Measurements from ENCODE around the gene ITGB3.
A peak's percentile ranks its signal among the peaks of the same experiment; 100 is the strongest.

The ITGB3 gene

GRCh38 chr17:47299239-47299910 lies 45.7 kb downstream of the ITGB3 start:
- no peak for DNase-seq (ENCODE audit: low read depth)

- DNase-seq (ENCODE audit: low read depth) = no peak
Observed at GRCh38 chr17:47300718-47301117, 47.1 kb downstream of the ITGB3 start.

GRCh38 chr17:47301161-47301560 lies 47.5 kb downstream of the ITGB3 start:
- DNase-seq (ENCODE audit: low read depth) = no peak

GRCh38 chr17:47301831-47302230 lies 48.2 kb downstream of the ITGB3 start:
- no peak for DNase-seq (ENCODE audit: low read depth)

GRCh38 chr17:47304186-47304585 lies 50.6 kb downstream of the ITGB3 start:
- no peak for DNase-seq (ENCODE audit: low read depth)

- DNase-seq (ENCODE audit: low read depth) = no peak
Observed at GRCh38 chr17:47305302-47305923, 51.8 kb downstream of the ITGB3 start.

- DNase-seq (ENCODE audit: low read depth) = no peak
Observed at GRCh38 chr17:47310186-47310733, 56.6 kb downstream of the ITGB3 start.

- no peak for DNase-seq (ENCODE audit: low read depth)
Observed at GRCh38 chr17:47311420-47311819, 57.8 kb downstream of the ITGB3 start.

GRCh38 chr17:47315451-47316266 lies 62.0 kb downstream of the ITGB3 start:
- no peak for DNase-seq (ENCODE audit: low read depth)

- no peak for DNase-seq (ENCODE audit: low read depth)
Observed at GRCh38 chr17:47316311-47316710, 62.7 kb downstream of the ITGB3 start.

GRCh38 chr17:47317119-47317518 lies 63.5 kb downstream of the ITGB3 start:
- DNase-seq (ENCODE audit: low read depth) = no peak

GRCh38 chr17:47318197-47318918 lies 64.7 kb downstream of the ITGB3 start:
- no peak for DNase-seq (ENCODE audit: low read depth)

GRCh38 chr17:47320879-47321502 lies 67.4 kb downstream of the ITGB3 start:
- DNase-seq (ENCODE audit: low read depth) = no peak

GRCh38 chr17:47323382-47324223 lies 70.0 kb downstream of the ITGB3 start, which contains the start of gene EFCAB13:
TSS of gene EFCAB13 (plus strand) at chr17:47323955. CDS start at chr17:47328354, 4,399 bp downstream.
- DNase-seq (ENCODE audit: low read depth) = peak; percentile 61

GRCh38 chr17:47324224-47325020 lies 70.8 kb downstream of the ITGB3 start:
- DNase-seq (ENCODE audit: low read depth) = no peak

GRCh38 chr17:47325176-47325575 lies 71.5 kb downstream of the ITGB3 start:
- DNase-seq (ENCODE audit: low read depth) = no peak

- no peak for DNase-seq (ENCODE audit: low read depth)
Observed at GRCh38 chr17:47330548-47330947, 76.9 kb downstream of the ITGB3 start.

GRCh38 chr17:47332287-47332686 lies 78.7 kb downstream of the ITGB3 start:
- no peak for DNase-seq (ENCODE audit: low read depth)

GRCh38 chr17:47335101-47335936 lies 81.7 kb downstream of the ITGB3 start:
- DNase-seq (ENCODE audit: low read depth) = no peak
